DMS53 treated with DMSO at 0.1 percent for 48 hours (cell line): ENCODE results near the gene NIPA2.

Source experiments
- DNase-seq: peaks from one replicate; lab custom pipeline; 2025; ENCODE audit not compliant: unreplicated experiment; lab: John Stamatoyannopoulos, UW

NIPA2 gene

DNA sequence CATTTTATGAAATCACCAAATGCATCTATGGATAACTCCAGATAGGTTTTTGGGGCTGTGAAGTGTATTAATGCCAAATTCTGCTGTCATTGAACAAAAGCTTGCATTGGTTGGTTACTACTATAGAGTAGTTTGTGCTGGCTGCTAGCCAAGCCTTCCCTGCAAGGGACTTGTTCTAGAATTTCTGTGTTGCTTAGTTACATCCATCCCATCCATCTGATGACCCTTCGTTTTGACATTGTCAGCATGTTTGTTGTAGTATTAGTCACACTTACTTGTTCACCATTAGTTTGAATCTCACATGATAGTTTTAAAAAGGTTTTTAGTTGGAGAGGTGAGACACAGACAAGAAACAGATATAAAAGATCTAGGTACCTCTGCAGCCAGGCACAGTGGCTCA lies 7.0 kb upstream of the NIPA2 start:
- DNase-seq = no peak

DNA sequence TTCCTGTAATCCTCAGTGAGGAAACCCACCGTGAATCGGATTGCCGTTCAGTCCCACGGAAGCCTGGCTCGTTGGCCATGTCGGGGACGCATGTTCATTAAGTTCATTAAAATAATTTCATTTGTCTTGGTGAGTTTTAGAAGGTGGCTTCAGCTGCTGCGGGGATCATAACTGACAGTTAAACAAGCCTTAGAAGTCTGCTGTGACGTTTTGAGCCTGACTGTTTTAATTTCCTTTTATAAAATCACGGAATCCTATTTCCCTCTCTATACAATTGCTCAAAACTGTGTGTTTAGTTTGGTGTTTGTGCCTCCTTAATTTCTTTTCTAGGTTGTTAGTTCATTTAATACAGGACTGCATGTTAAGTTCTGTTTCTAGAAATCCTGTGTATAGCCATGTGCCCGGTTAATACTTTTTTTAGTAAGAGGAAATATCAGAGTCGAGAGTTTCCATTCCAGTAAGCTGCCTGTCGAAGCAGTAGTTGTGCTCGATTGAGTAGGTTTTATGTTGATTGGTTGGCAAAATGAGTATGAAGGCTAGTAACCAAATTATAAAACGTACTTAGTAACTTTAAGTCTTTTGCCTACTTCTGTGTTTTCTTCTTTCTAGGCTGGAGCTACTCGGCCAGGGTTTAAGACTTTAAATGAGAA lies 705 bp downstream of the NIPA2 start:
- DNase-seq = no peak

- no peak for DNase-seq
Measured at GRCh38 chr15:22844421-22845288, 6.2 kb downstream of the NIPA2 start.

- DNase-seq = no peak
Measured at GRCh38 chr15:22845289-22845900, 6.9 kb downstream of the NIPA2 start.

DNA sequence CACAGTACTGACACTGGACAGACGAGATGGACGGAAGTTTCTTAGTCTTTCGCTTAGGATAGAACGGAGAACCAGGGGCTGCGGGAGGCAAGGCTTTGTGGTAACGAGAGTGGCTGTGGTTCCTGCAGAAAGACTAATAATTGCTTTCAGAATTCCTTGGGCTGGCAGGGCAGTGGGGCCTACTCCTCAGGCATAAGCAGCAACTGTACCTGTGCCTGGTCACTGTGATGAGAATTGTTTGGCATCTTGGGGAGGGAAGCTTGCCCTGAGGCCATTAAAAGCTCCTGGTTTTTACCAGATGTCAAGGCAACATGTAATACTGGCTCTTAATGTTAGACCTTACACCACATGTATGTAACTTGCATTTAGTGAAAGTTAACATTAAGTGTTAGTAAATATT lies 7.6 kb downstream of the NIPA2 start:
- DNase-seq = no peak

GRCh38 chr15:22850055-22850454 lies 11.6 kb downstream of the NIPA2 start:
- no peak for DNase-seq

DNA sequence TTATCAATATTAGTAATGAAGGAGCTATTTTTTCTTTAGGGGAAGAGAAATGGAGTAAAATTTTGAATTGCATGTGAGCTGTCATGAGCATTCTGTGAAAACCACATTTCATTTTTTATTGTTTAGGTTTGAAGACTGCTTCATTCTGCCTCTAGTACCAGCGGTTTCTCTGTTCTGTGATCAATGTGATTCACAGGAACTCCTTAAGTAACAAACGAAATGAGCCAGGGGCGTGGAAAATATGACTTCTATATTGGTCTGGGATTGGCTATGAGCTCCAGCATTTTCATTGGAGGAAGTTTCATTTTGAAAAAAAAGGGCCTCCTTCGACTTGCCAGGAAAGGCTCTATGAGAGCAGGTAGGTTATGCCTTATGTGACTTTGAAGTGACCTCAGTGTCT lies 13.0 kb downstream of the NIPA2 start:
- DNase-seq = no peak

DNA sequence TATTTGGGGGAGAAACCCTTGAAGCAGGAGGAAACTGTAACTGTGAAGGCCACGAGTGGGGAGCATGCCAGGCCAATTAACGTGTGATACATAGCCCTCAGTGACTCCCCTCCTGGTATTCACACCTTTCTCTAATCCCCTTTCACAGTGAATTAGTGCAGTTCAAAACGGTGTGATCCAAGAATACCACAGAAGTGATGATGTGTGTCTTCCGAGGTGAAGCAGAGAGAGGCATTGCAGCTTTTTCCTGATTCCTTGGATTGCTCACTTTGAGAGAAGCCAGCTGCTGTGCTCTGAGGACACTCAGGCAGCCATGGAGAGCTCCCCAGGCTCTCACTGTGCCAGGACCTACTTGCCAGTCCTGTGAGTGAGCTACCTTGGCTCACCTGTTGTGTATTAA lies 17.3 kb downstream of the NIPA2 start:
- no peak for DNase-seq

DNA sequence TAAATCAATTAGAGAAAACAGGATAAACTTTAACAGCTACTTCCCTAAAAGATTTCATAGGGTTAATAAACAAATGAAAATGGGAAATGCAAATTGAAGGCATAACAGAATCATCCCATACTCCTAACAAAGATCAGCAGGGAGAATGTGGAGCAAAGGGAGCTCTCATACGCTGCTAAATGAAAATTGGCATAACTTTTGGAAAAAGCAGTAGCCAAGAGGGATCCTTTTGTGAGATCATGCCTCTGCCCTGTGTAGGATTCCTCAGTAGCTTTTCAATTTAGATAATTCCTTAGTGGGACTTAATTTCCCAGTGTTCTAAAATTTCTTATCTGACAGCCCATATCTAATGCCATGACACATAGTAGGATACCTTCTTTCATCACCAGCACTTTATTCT lies 18.2 kb downstream of the NIPA2 start:
- no peak for DNase-seq

DNA sequence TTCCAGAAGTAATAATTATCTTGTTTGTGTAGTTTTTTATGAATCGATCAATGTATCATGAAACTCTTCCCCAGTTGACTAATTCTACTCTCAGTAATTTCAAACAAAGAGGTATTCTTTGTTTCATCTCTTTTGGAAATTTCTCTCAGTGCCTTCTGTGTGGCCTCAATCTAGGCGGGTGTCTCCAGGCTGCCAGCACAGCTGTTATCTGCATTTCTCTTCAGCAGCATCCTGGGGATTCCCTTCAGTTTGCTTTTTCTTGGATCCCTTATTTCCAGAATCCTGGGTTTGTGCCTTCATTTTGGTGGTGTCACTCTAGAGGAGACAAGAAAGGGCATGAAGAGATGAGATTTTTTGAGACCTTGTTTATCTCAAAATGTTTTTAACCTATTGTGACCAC lies 22.7 kb downstream of the NIPA2 start:
- no peak for DNase-seq

DNA sequence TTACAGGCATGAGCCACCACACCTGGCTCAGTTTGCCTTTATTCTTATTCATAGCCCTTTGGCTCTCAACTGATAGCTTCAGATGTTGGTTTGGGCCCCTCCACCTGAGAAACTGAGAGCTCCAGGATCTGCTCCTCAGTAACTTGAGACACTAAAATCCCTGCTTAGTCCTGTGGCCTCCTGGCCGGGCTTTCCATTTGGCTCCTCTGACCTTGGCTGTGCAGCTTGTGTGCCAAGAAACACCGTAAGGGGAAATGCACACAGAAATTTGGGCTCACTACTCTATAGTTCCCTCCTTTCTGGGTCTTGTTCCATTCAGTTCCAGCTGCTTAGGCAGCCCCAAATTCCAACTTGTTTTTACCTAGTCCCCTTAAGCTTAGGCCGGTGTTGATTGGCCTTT lies 24.9 kb downstream of the NIPA2 start:
- no peak for DNase-seq

- DNase-seq = no peak
Measured at GRCh38 chr15:22866079-22866478, 27.6 kb downstream of the NIPA2 start.

DNA sequence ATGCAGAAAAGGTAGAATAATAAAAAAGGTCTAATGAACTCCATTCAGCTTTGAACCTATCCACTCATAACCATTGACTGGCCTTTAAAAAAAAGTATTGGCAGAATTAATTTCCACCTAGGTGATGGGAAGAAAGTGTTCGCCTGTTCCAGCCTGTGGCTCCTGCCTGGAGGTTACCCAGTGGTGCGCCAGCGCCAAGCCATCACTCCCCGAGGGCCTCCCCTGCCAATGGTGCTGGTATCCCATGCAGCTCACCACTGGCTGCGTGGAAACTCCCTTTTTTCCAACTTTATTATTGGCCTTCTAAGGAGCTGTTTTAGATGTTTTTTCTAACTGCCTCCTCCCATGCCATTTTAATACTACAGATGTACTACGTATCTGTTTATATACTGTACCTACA lies 29.4 kb downstream of the NIPA2 start:
- DNase-seq = no peak

DNA sequence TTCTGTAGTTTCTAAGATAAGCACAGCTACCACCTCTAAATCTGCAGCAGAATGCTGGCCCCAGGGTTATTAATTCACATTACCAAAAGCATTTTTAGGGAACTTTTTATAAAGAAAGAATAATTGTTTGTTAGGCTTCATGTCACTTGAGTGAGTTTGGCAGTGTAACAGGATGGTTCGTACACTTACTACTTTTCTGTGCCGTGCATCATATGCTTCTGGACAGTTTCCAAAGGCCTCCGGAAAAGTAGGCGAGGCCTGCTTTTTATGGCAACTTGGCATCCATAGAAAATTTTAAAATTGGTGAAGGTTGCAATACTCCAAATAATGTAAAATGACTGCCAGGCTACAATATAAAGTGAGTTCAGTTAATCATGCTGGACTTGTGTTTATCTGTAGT lies 30.0 kb downstream of the NIPA2 start:
- DNase-seq = no peak

- DNase-seq = no peak
Measured at GRCh38 chr15:22868928-22869327, 30.5 kb downstream of the NIPA2 start.

- DNase-seq = no peak
Measured at GRCh38 chr15:22869856-22870255, 31.4 kb downstream of the NIPA2 start.

GRCh38 chr15:22870865-22871264 lies 32.4 kb downstream of the NIPA2 start:
- DNase-seq = no peak

GRCh38 chr15:22871481-22872086 lies 33.1 kb downstream of the NIPA2 start:
- DNase-seq = no peak

DNA sequence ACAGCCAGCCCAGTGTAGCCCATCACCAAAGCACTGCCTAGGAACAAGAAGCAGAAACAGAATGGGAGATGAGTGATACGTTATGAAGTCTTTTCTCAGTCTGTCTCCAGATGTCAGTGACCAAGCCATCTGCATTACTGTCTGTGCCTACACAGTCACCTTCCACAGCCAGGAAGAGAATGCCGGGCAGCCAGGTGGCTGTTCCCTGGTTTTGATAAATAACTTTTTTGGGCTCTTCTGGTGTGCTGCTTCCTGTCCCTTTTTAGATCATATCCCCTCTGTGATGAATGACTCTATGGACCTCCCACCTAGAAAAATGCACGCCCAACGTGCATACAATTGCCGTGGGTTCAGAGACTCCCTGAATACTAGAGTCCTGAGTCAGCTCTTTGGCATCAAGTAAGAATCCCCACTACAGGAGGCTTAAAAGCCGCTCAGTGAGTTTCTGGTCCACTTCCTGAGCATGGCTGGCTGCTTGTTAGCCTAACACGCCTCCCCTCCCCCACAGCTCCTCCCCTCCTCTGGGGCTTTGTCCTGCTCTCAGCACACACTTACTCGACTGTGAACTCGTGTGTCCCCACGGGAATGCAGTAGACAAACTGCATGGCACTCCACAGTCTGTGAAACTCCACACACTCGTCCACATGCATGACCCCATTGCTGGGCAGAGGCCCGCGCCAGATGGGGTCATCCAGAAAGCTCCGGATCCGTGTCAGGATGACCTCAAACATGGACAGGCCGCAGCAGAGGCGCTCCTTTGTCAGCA lies 34.7 kb downstream of the NIPA2 start:
- no peak for DNase-seq

- no peak for DNase-seq
Measured at GRCh38 chr15:22873841-22874240, 35.4 kb downstream of the NIPA2 start.

DNA sequence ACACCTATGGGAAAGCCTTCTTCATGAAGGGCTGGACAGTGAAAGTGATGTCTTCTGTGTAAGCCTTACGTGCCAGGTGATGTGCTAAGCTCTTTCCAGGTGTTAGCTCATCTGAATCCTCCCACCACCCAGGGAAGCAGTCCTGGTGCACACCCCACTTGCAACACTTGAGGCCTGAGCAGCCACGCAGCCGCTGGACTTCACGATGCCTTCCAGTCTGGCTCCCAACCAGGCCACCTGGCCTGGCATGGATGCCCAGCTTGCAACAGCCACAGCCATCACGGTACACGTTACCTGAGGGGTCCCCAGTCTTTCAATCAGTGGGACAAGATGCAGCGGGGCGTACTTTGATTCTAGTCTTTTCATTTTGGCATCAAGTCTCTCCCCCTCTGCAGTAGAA lies 35.8 kb downstream of the NIPA2 start:
- no peak for DNase-seq
